MM.1S (cell line): ENCODE data around the gene KCNJ15.

Experiments used
- DNase-seq: peaks from one replicate; pipeline ENCODE4 v3.0.0-alpha.2; 2015
- H2AFZ ChIP-seq: fragments of 300-600 bp; sonication (generic); 2 replicates; pipeline ENCODE4 v1.6.0; 2016; ENCODE audit warnings: antibody characterized with exemption, low read length
- H3F3A ChIP-seq: fragments of 300-600 bp; sonication (generic); 2 replicates; pipeline ENCODE4 v1.6.1; 2016; ENCODE audit warnings: mild to moderate bottlenecking, antibody characterized with exemption, low read length, moderate library complexity, mixed read lengths; ENCODE audit not compliant: insufficient read depth
- H3K27ac ChIP-seq: fragments of 300-600 bp; sonication (generic); 2 replicates; pipeline ENCODE4 v1.5.1; 2016; ENCODE audit warnings: mild to moderate bottlenecking, low read length
- H3K27me3 ChIP-seq: fragments of 300-600 bp; sonication (generic); replicated peaks from 2 replicates; pipeline ENCODE4 v1.6.0; 2016; ENCODE audit warnings: low read length; ENCODE audit not compliant: insufficient read depth
- H3K36me3 ChIP-seq: fragments of 300-600 bp; sonication (generic); replicated peaks from 2 replicates; pipeline ENCODE4 v1.6.1; 2016; ENCODE audit warnings: mild to moderate bottlenecking, low read length, mixed read lengths; ENCODE audit not compliant: insufficient read depth
- H3K4me1 ChIP-seq: fragments of 300-600 bp; sonication (generic); 2 replicates; pipeline ENCODE4 v1.6.1; 2016; ENCODE audit warnings: low read length, mixed read lengths
- H3K4me2 ChIP-seq: fragments of 300-600 bp; sonication (generic); 2 replicates; pipeline ENCODE4 v1.6.0; 2016; ENCODE audit warnings: low read depth, low read length
- H3K4me3 ChIP-seq: fragments of 300-600 bp; sonication (generic); 2 replicates; pipeline ENCODE4 v1.5.1; 2016; ENCODE audit warnings: low read length, mixed read lengths
- H3K79me2 ChIP-seq: fragments of 300-600 bp; sonication (generic); 2 replicates; pipeline ENCODE4 v1.6.1; 2016; ENCODE audit warnings: mixed run types, low read length, mixed read lengths
- H3K9ac ChIP-seq: fragments of 300-600 bp; sonication (generic); 2 replicates; pipeline ENCODE4 v1.6.1; 2016; ENCODE audit warnings: low read length, mixed read lengths
- H3K9me2 ChIP-seq: fragments of 300-600 bp; sonication (generic); replicated peaks from 2 replicates; pipeline ENCODE4 v1.6.1; 2016; ENCODE audit warnings: mild to moderate bottlenecking, low read length, mixed read lengths; ENCODE audit not compliant: insufficient read depth
- H3K9me3 ChIP-seq: fragments of 300-600 bp; sonication (generic); replicated peaks from 2 replicates; pipeline ENCODE4 v1.6.1; 2016; ENCODE audit warnings: mild to moderate bottlenecking, low read length, mixed read lengths; ENCODE audit not compliant: insufficient read depth
- H4K20me1 ChIP-seq: fragments of 300-600 bp; sonication (generic); 2 replicates; pipeline ENCODE4 v1.6.1; 2016; ENCODE audit warnings: mild to moderate bottlenecking, low read length, moderate library complexity, mixed read lengths; ENCODE audit not compliant: insufficient read depth
- EZH2 ChIP-seq: fragments of 300-600 bp; sonication (generic); optimal IDR thresholded peaks from 2 replicates; pipeline ENCODE3; 2017; ENCODE audit warnings: low read depth, mild to moderate bottlenecking, antibody characterized with exemption, low read length, mixed read lengths
- EZH2phosphoT487 ChIP-seq: fragments of 300-600 bp; sonication (generic); IDR thresholded peaks from 2 replicates; pipeline ENCODE4 v1.6.1; 2018; ENCODE audit warnings: antibody characterized with exemption, low read length
- TF ChIP-seq, protein P1 (sequence below): fragments of 300-600 bp; sonication (generic); IDR thresholded peaks from 2 replicates; pipeline ENCODE4 v1.5.1; 2016; ENCODE audit warnings: antibody characterized with exemption, low read length, mixed read lengths

Gene KCNJ15

DNA sequence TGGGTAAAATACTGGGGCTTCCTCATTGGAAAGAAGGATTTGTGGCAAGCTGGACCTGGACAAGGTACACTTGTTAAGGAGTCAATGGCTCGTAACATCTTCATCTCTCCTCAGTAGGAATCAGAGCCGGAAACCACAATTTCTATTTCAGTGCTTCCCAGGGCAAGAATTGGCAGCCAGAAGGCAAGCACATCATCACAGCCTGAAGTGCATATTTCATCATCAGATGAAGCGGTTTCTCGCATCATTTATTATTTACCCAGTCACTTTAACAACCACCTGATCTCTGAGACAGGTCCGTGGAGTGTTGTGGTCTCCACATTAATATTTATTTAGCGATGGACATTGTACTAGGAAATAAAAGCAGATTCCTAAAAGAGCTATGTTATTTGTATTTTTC, 55.0 kb downstream of the KCNJ15 start:
- Histone ChIP-seq H3K79me2 (no peaks in the 10 kb centered on the region), H3F3A (no peaks in the 10 kb centered on the region), H3K9ac (no peak overlapping the region), H3K4me3 (no peak overlapping the region), H3K9me3 (no peaks in the 10 kb centered on the region), H3K4me2 (no peak overlapping the region), H3K36me3 (no peaks in the 10 kb centered on the region), H3K27ac (no peak overlapping the region), H4K20me1 (no peaks in the 10 kb centered on the region), H3K9me2 (no peaks in the 10 kb centered on the region), H2AFZ (no peak overlapping the region), H3K27me3 (no peaks in the 10 kb centered on the region), H3K4me1 (0 out of 2 replicates have a peak, but pooled peaks cover 6% of the 10 kb centered on the region)
- DNase-seq: no peak
- no peak for TF ChIP-seq EZH2
- TF ChIP-seq, protein P1, sequence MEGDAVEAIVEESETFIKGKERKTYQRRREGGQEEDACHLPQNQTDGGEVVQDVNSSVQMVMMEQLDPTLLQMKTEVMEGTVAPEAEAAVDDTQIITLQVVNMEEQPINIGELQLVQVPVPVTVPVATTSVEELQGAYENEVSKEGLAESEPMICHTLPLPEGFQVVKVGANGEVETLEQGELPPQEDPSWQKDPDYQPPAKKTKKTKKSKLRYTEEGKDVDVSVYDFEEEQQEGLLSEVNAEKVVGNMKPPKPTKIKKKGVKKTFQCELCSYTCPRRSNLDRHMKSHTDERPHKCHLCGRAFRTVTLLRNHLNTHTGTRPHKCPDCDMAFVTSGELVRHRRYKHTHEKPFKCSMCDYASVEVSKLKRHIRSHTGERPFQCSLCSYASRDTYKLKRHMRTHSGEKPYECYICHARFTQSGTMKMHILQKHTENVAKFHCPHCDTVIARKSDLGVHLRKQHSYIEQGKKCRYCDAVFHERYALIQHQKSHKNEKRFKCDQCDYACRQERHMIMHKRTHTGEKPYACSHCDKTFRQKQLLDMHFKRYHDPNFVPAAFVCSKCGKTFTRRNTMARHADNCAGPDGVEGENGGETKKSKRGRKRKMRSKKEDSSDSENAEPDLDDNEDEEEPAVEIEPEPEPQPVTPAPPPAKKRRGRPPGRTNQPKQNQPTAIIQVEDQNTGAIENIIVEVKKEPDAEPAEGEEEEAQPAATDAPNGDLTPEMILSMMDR: no peak
- TF ChIP-seq EZH2phosphoT487: no peak

DNA sequence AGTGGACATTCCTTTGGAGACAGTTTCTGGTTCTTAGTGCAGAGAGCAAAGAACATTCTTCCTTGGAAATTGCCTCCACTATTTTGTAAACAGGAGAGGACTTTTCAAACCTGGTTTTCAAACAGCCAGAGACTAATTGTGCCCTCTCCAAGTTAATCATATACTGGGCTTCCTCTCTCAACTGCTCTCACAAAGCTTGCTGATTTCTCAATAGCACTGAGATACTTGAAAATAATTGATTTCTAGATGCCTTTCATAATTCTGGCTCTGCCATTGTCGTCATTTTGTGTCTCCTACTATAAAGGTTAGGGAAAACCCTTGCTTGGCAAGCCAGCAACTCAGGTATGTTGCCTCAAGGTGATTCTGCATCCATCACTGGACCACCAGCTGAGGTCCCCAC, 56.0 kb downstream of the KCNJ15 start:
- no peaks in the 10 kb centered on the region for H3K36me3 ChIP-seq
- H3K9me3 ChIP-seq: no peaks in the 10 kb centered on the region
- H3K27ac ChIP-seq: no peak overlapping the region
- no peaks in the 10 kb centered on the region for H3K27me3 ChIP-seq
- H3F3A ChIP-seq: no peaks in the 10 kb centered on the region
- no peak overlapping the region for H3K4me2 ChIP-seq
- H3K9ac ChIP-seq: no peak overlapping the region
- no peaks in the 10 kb centered on the region for H3K79me2 ChIP-seq
- no peak for DNase-seq
- no peaks in the 10 kb centered on the region for H3K9me2 ChIP-seq
- no peaks in the 10 kb centered on the region for H4K20me1 ChIP-seq
- TF ChIP-seq, protein P1: no peak
- no peak for TF ChIP-seq EZH2
- no peak overlapping the region for H3K4me3 ChIP-seq
- 0 out of 2 replicates have a peak, but pooled peaks cover 6% of the 10 kb centered on the region for H3K4me1 ChIP-seq
- H2AFZ ChIP-seq: no peak overlapping the region

DNA sequence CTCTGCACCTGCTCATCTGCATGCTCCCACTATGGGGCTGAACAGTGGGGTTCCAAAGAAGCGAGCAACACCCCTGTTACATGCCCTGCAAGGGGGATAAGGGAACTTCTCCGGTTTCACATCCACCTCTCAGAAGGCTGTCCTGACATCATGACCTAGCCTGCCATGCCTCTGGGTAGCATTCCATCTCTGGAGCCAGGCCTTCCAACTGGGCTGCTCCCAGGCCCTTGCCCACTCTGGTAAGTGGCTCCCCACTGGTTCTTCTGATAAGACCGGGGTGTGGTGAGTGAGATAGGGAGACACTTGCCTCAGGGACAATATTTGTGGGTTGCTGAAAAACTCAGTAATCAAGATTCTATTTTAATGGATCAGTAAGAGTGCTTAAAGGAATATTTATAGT, 57.8 kb downstream of the KCNJ15 start:
- Histone ChIP-seq H2AFZ (no peak overlapping the region), H3K4me1 (0 out of 2 replicates have a peak, but pooled peaks cover 6% of the 10 kb centered on the region), H3K4me3 (no peak overlapping the region), H3K79me2 (no peaks in the 10 kb centered on the region), H4K20me1 (no peaks in the 10 kb centered on the region), H3K36me3 (no peaks in the 10 kb centered on the region), H3F3A (no peaks in the 10 kb centered on the region), H3K27me3 (no peaks in the 10 kb centered on the region), H3K9me2 (no peaks in the 10 kb centered on the region), H3K4me2 (no peak overlapping the region), H3K9ac (no peak overlapping the region), H3K9me3 (no peaks in the 10 kb centered on the region), H3K27ac (no peak overlapping the region)
- DNase-seq: no peak
- TF ChIP-seq, protein P1: no peak
- TF ChIP-seq EZH2phosphoT487 (no peak), EZH2 (no peak)

DNA sequence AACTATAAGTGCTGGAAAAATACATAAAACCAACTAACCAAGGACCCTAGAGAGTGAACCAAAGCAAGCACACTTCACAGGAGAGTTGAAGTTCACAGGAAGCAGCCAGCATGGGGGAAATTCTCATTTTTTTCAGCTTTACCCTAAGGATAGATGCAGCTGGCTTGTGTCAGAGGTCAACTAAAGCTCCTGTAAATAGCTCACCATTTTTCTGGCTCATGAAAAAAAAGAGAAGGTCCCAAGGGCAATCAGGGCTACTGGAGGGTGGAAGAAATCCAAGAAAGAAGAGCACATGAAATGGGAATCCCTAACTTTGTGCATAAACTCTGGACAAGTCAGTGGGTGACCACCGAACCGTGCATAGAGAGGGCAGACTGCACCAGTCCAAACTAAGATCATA, 58.3 kb downstream of the KCNJ15 start:
- Histone ChIP-seq H3K79me2 (no peaks in the 10 kb centered on the region), H3K27me3 (no peaks in the 10 kb centered on the region), H3K4me2 (no peak overlapping the region), H4K20me1 (no peaks in the 10 kb centered on the region), H3K4me3 (no peak overlapping the region), H3K4me1 (0 out of 2 replicates have a peak, but pooled peaks cover 6% of the 10 kb centered on the region), H3K9me3 (no peaks in the 10 kb centered on the region), H3K27ac (no peak overlapping the region), H3K36me3 (no peaks in the 10 kb centered on the region), H3F3A (no peaks in the 10 kb centered on the region), H2AFZ (no peak overlapping the region), H3K9me2 (no peaks in the 10 kb centered on the region), H3K9ac (no peak overlapping the region)
- DNase-seq: no peak
- TF ChIP-seq, protein P1: no peak
- TF ChIP-seq EZH2phosphoT487: no peak
- TF ChIP-seq EZH2: no peak
